Keratinocyte (primary cell): ENCODE data around the gene PKNOX2. TPM values are rescaled to one million over a fixed set of nuclear protein-coding genes. Genes with fewer than 3 reads are reported as not detected.

ENCODE experiments used
- DNase-seq: peaks from one replicate; pipeline ENCODE4 v3.0.0-alpha.2; 2011; ENCODE audit warnings: low read depth, missing footprints, low spot score
- FAIRE-seq: peaks from 2 replicates; lab custom pipeline; 2011; peaks lifted over from hg19 to GRCh38; lab: Jason Lieb, UNC
- H2AFZ ChIP-seq: 2 replicates; pipeline ENCODE4 v1.6.0; 2012; ENCODE audit warnings: low read length, control low read depth, inconsistent platforms; ENCODE audit not compliant: control insufficient read depth
- H3K27ac ChIP-seq: 2 replicates; pipeline ENCODE4 v1.5.1; 2011; ENCODE audit warnings: low read length; ENCODE audit not compliant: control insufficient read depth, insufficient read depth
- H3K27me3 ChIP-seq: 3 replicates; pipeline ENCODE4 v1.6.0; 2011; ENCODE audit warnings: low read length; ENCODE audit not compliant: control insufficient read depth, insufficient read depth; ENCODE audit errors: extremely low read depth
- H3K36me3 ChIP-seq, 2 experiments: 2 replicates in 1 of 2; 3 replicates in 1 of 2; pipeline ENCODE4 v1.5.1; 2011; ENCODE audit warnings: low read length in 2 of 2, mild to moderate bottlenecking in 1 of 2; ENCODE audit not compliant: control insufficient read depth in 2 of 2, insufficient read depth in 2 of 2; ENCODE audit errors: extremely low read depth in 1 of 2
- H3K4me1 ChIP-seq: 3 replicates; pipeline ENCODE4 v1.5.1; 2011; ENCODE audit warnings: low read length; ENCODE audit not compliant: control insufficient read depth, insufficient read depth; ENCODE audit errors: extremely low read depth
- H3K4me2 ChIP-seq: 3 replicates; pipeline ENCODE4 v1.6.0; 2011; ENCODE audit warnings: low read depth, low read length; ENCODE audit not compliant: control insufficient read depth, insufficient read depth; ENCODE audit errors: extremely low read depth
- H3K4me3 ChIP-seq, 3 experiments: fragments of 200-600 bp in 1 of 3; sonication (generic) in 1 of 3; 2 replicates in 2 of 3; 3 replicates in 1 of 3; pipeline ENCODE4 v1.5.1; 2011 to 2016; ENCODE audit warnings: low read length in 3 of 3, mild to moderate bottlenecking in 3 of 3, control low read depth in 2 of 3, inconsistent platforms in 1 of 3, low read depth in 1 of 3, mixed read lengths in 1 of 3, mixed run types in 1 of 3, moderate library complexity in 1 of 3; ENCODE audit not compliant: control insufficient read depth in 2 of 3, insufficient read depth in 2 of 3; ENCODE audit errors: extremely low read depth in 1 of 3
- H3K79me2 ChIP-seq: 2 replicates; pipeline ENCODE4 v1.6.0; 2012; ENCODE audit warnings: low read length; ENCODE audit not compliant: control insufficient read depth, insufficient read depth
- H3K9ac ChIP-seq: 3 replicates; pipeline ENCODE4 v1.6.0; 2011; ENCODE audit warnings: low read length; ENCODE audit not compliant: control insufficient read depth, insufficient read depth; ENCODE audit errors: extremely low read depth
- H3K9me1 ChIP-seq: 3 replicates; pipeline ENCODE4 v1.6.0; 2011; ENCODE audit warnings: low read length; ENCODE audit not compliant: control insufficient read depth, insufficient read depth; ENCODE audit errors: extremely low read depth
- H3K9me3 ChIP-seq: 2 replicates; pipeline ENCODE4 v1.5.1; 2012; ENCODE audit warnings: low read depth, low read length; ENCODE audit not compliant: control insufficient read depth
- H4K20me1 ChIP-seq: 3 replicates; pipeline ENCODE4 v1.6.0; 2011; ENCODE audit warnings: low read length; ENCODE audit not compliant: control insufficient read depth, insufficient read depth; ENCODE audit errors: extremely low read depth
- EZH2 ChIP-seq: IDR thresholded peaks from one replicate; pipeline ENCODE4 v1.6.1; 2012; ENCODE audit warnings: inconsistent platforms, mild to moderate bottlenecking, low read length, moderate library complexity
- dilution Hi-C: fragments of 300-500 bp; cut with MboI; formaldehyde crosslinking; loops from one replicate; pipeline ENCODE4 v1.7.0; 2020; ENCODE audit warnings: low sequenced_read_pairs; ENCODE audit not compliant: extremely low pct_ligation_motif_present
- polyA plus RNA-seq, 5 experiments: library from polyadenylated mRNA; depleted of rRNA in 3 of 5; stranded (reverse) in 3 of 5; stranded (forward) in 1 of 5; unstranded in 1 of 5; fragments of >200 nt; gene quantifications; 1 replicate in 1 of 5; 2 replicates in 3 of 5; 3 replicates in 1 of 5; pipeline versions ENCODE4 v1.2.1 to v1.2.3, GENCODE V29; 2011 to 2012; ENCODE audit warnings: missing spikeins in 2 of 5, low read depth in 1 of 5, low replicate concordance in 1 of 5
- TF ChIP-seq, protein P1 (sequence below), 3 experiments: IDR thresholded peaks in 1 of 3; conservative IDR thresholded peaks in 1 of 3; optimal IDR thresholded peaks in 1 of 3; 2 replicates in 2 of 3; 3 replicates in 1 of 3; pipeline versions ENCODE3 to v1.5.1; 2011; ENCODE audit warnings: low read length in 3 of 3, mild to moderate bottlenecking in 3 of 3, moderate library complexity in 2 of 3, control low read depth in 1 of 3, inconsistent platforms in 1 of 3; ENCODE audit not compliant: insufficient read depth in 2 of 3; ENCODE audit errors: extremely low read depth in 1 of 3

The PKNOX2 gene
- polyA plus RNA-seq, 1 donor (not counting 4 experiments of a cell fraction or from before 2014, with no cell fraction given) = 0.05 TPM

DNA sequence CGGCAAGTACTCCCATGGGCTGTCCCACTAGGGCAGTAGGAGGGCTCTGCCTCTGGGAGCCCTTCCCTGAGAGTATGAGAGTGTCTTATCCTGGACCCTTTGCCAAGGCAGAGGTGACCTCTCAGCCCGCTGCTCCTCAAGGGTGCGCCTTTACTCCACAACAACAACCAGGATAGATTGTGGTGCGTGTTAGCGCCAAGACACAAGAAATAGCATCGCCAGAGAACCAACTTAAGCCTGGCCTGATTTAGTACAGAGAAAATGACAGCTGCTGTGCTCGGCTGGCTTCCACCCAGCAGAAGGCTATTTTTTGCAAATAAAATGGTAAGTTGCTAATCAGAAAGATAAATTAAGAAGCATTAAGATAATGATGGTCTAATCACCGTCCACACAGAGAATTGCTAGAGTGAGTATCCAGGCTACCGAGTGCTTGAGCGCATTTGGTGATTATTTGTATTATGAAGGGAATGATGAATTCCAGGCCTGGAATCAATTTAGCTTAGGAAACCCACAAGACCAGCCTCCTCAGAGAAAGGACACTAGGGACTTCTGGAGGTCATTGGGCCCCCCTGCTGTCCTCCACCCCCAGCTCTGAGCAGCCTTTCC lies 119.8 kb downstream of the PKNOX2 start:
- Histone ChIP-seq H2AFZ (no peak overlapping the region), H3K27ac (no peak overlapping the region), H3K9me3 (no peaks in the 10 kb centered on the region), H3K4me2 (no peak overlapping the region), H3K36me3 (no peaks in the 10 kb centered on the region), H4K20me1 (no peaks in the 10 kb centered on the region), H3K79me2 (no peaks in the 10 kb centered on the region), H3K9ac (no peak overlapping the region), H3K4me1 (no peaks in the 10 kb centered on the region), H3K9me1 (no peaks in the 10 kb centered on the region), H3K4me3 (no peak overlapping the region), H3K27me3 (peaks cover 4% of the 10 kb centered on the region)
- FAIRE-seq (no peak), DNase-seq (no peak)
- dilution Hi-C loops = no loop called here
- TF ChIP-seq EZH2 = no peak
- TF ChIP-seq, protein P1, sequence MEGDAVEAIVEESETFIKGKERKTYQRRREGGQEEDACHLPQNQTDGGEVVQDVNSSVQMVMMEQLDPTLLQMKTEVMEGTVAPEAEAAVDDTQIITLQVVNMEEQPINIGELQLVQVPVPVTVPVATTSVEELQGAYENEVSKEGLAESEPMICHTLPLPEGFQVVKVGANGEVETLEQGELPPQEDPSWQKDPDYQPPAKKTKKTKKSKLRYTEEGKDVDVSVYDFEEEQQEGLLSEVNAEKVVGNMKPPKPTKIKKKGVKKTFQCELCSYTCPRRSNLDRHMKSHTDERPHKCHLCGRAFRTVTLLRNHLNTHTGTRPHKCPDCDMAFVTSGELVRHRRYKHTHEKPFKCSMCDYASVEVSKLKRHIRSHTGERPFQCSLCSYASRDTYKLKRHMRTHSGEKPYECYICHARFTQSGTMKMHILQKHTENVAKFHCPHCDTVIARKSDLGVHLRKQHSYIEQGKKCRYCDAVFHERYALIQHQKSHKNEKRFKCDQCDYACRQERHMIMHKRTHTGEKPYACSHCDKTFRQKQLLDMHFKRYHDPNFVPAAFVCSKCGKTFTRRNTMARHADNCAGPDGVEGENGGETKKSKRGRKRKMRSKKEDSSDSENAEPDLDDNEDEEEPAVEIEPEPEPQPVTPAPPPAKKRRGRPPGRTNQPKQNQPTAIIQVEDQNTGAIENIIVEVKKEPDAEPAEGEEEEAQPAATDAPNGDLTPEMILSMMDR (optimal IDR thresholded peaks at IDR 0.05 in 1 of 3, IDR thresholded peaks at IDR 0.05 in 1 of 3, conservative IDR thresholded peaks at IDR 0.05 in 1 of 3; ENCODE audit: extremely low read depth in 1 of 3, insufficient read depth in 2 of 3, low read length in 3 of 3) = no peak

DNA sequence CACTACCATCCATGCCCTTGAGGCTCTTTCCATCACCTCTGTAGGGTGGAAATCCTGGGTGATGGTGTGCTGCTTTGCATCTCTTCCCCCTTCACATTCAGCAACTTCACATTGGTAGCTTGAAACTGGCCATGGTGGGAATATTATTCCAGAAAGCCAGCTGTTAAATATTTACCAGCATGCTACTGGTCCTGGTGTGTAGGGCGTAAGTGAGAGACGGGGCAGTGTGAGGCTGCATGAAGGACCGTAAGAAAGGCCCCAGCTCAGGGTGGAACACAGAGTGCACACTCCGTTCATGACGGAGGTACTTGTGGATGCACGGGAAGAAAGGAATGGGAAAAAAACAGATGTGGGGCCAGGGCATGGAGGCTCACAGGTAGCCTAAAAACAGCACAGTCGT lies 121.3 kb downstream of the PKNOX2 start:
- Histone ChIP-seq H3K4me2 (no peak overlapping the region), H3K4me3 (no peak overlapping the region), H3K36me3 (no peaks in the 10 kb centered on the region), H3K27ac (no peak overlapping the region), H3K79me2 (no peaks in the 10 kb centered on the region), H3K27me3 (peaks cover 4% of the 10 kb centered on the region), H2AFZ (no peak overlapping the region), H4K20me1 (no peaks in the 10 kb centered on the region), H3K4me1 (no peaks in the 10 kb centered on the region), H3K9ac (no peak overlapping the region), H3K9me1 (no peaks in the 10 kb centered on the region), H3K9me3 (no peaks in the 10 kb centered on the region)
- dilution Hi-C loops = no loop called here
- FAIRE-seq = no peak
- DNase-seq = no peak
- TF ChIP-seq, protein P1 (optimal IDR thresholded peaks at IDR 0.05 in 1 of 3, IDR thresholded peaks at IDR 0.05 in 1 of 3, conservative IDR thresholded peaks at IDR 0.05 in 1 of 3; ENCODE audit: extremely low read depth in 1 of 3, insufficient read depth in 2 of 3, low read length in 3 of 3) = no peak
- no peak for TF ChIP-seq EZH2
